Glutamatergic neuron (in vitro differentiated cells): ENCODE results near the gene USB1. TPM values are rescaled to one million over a fixed set of nuclear protein-coding genes. Genes with fewer than 3 reads are reported as not detected.

ENCODE experiments used
- DNase-seq: peaks from one replicate; pipeline ENCODE4 v3.0.0; 2022
- H3K27ac Mint-ChIP-seq: one replicate; pipeline ENCODE4 v1.8.0; 2020; ENCODE audit warnings: mild to moderate bottlenecking, mixed read lengths, inconsistent platforms; ENCODE audit not compliant: unreplicated experiment
- H3K27me3 Mint-ChIP-seq: one replicate; pipeline ENCODE4 v1.8.0; 2020; ENCODE audit warnings: mild to moderate bottlenecking, moderate library complexity, mixed read lengths, inconsistent platforms; ENCODE audit not compliant: unreplicated experiment
- H3K36me3 Mint-ChIP-seq: one replicate; pipeline ENCODE4 v1.8.0; 2020; ENCODE audit warnings: mild to moderate bottlenecking, mixed read lengths, inconsistent platforms; ENCODE audit not compliant: unreplicated experiment
- H3K4me1 Mint-ChIP-seq: one replicate; pipeline ENCODE4 v1.8.0; 2020; ENCODE audit warnings: mild to moderate bottlenecking, low read depth, mixed read lengths, inconsistent platforms; ENCODE audit not compliant: unreplicated experiment
- H3K4me3 Mint-ChIP-seq: one replicate; pipeline ENCODE4 v1.8.0; 2020; ENCODE audit warnings: mild to moderate bottlenecking, mixed read lengths, inconsistent platforms; ENCODE audit not compliant: unreplicated experiment
- H3K9me3 Mint-ChIP-seq: one replicate; pipeline ENCODE4 v1.8.0; 2020; ENCODE audit warnings: mild to moderate bottlenecking, moderate library complexity, mixed read lengths, inconsistent platforms; ENCODE audit not compliant: unreplicated experiment
- total RNA-seq: library from RNA; stranded (reverse); fragmentation: NEBNext Ultra II Directional; extraction: Animal tissue kit (Norgen Biotek cat#: 25700); gene quantifications from one replicate; pipeline ENCODE4 v1.2.1, GENCODE V29; 2021; ENCODE audit not compliant: unreplicated experiment
- TF ChIP-seq, protein P1 (sequence below): fragments of 200-600 bp; sonication (generic); IDR thresholded peaks from one replicate; pipeline ENCODE4 v1.5.0; 2021; ENCODE audit not compliant: partially characterized antibody, unreplicated experiment

USB1 gene
- total RNA-seq, 1 donor from 2014 or later = 107 TPM

DNA sequence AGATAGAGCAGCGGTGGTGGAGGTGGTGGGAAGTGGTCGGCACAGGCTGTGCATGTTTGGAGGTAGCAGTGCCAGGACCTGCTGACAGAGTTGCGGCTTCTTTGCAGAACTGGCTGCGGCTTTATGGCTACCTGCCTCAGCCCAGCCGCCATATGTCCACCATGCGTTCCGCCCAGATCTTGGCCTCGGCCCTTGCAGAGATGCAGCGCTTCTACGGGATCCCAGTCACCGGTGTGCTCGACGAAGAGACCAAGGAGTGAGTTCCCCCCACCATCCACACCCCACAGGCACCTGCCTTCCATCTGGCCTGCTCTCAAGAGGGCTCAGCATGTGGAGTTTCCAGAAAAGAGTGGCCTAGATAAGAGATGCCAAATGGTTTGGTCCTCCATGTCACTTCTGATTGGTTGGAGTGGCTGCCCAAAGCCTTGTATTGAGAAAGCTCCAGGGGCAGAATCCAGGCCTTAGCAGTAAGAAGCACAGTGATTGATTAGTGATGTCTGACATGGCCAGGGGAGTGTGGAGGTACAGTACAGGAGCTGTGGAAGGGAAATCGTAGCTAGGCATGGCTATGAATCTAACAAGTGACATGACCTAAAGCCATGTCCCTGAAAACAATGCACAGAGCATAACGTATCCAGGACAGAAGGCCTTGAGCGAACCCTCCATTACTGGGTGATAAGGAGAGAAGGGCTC is 36.3 kb downstream of the USB1 start:
- peaks cover 7% of the 10 kb centered on the region for H3K27me3 Mint-ChIP-seq
- peaks cover 16% of the 10 kb centered on the region for H3K9me3 Mint-ChIP-seq
- peaks cover 23% of the 10 kb centered on the region for H3K4me1 Mint-ChIP-seq
- peaks cover 9% of the 10 kb centered on the region for H3K36me3 Mint-ChIP-seq
- TF ChIP-seq, protein P1, sequence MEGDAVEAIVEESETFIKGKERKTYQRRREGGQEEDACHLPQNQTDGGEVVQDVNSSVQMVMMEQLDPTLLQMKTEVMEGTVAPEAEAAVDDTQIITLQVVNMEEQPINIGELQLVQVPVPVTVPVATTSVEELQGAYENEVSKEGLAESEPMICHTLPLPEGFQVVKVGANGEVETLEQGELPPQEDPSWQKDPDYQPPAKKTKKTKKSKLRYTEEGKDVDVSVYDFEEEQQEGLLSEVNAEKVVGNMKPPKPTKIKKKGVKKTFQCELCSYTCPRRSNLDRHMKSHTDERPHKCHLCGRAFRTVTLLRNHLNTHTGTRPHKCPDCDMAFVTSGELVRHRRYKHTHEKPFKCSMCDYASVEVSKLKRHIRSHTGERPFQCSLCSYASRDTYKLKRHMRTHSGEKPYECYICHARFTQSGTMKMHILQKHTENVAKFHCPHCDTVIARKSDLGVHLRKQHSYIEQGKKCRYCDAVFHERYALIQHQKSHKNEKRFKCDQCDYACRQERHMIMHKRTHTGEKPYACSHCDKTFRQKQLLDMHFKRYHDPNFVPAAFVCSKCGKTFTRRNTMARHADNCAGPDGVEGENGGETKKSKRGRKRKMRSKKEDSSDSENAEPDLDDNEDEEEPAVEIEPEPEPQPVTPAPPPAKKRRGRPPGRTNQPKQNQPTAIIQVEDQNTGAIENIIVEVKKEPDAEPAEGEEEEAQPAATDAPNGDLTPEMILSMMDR = no peak
- no peak for DNase-seq
- H3K27ac Mint-ChIP-seq = peak overlapping the region; percentile 46
- H3K4me3 Mint-ChIP-seq = no peak overlapping the region

DNA sequence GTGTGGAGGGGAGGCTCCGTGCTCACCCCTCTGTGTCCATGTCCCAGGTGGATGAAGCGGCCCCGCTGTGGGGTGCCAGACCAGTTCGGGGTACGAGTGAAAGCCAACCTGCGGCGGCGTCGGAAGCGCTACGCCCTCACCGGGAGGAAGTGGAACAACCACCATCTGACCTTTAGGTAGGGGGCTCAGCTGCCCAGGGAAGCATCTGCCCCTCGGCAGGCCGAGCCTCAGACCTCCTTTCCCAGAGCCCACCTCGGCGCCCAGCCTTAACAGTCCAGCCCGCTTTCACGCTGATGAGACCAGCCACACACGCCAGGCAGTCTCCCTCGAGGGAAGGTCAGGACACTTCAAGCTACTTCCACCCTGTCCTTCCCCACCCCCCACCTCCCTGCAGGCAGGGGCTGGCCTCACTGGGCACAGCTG is 37.0 kb downstream of the USB1 start:
- Mint-ChIP-seq H3K4me3 (no peak overlapping the region), H3K9me3 (peaks cover 16% of the 10 kb centered on the region), H3K27me3 (peaks cover 9% of the 10 kb centered on the region), H3K36me3 (peaks cover 9% of the 10 kb centered on the region), H3K27ac (no peak overlapping the region), H3K4me1 (peaks cover 20% of the 10 kb centered on the region)
- TF ChIP-seq, protein P1 = no peak
- DNase-seq = no peak

DNA sequence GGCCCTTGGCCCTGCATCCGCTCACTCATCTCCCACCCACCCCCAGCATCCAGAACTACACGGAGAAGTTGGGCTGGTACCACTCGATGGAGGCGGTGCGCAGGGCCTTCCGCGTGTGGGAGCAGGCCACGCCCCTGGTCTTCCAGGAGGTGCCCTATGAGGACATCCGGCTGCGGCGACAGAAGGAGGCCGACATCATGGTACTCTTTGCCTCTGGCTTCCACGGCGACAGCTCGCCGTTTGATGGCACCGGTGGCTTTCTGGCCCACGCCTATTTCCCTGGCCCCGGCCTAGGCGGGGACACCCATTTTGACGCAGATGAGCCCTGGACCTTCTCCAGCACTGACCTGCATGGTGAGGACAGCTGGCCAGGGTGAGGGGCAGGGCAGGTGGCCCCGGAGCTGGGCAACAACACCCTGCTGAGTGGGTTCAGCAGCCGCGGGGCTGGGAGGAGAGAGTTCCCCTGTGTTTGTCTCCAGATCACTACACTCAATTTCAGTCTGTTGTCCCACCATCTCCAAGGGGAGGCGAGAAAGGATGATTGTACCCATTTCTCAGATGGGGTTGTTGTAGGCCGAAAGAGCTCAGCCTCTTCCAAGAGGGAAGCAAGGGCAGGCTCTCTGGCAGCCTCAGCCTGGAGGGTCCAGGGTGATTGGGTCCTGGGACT is 38.8 kb downstream of the USB1 start:
- peaks cover 14% of the 10 kb centered on the region for H3K4me1 Mint-ChIP-seq
- TF ChIP-seq, protein P1 = no peak
- H3K4me3 Mint-ChIP-seq = no peak overlapping the region
- no peak overlapping the region for H3K27ac Mint-ChIP-seq
- peaks cover 7% of the 10 kb centered on the region for H3K27me3 Mint-ChIP-seq
- peaks cover 9% of the 10 kb centered on the region for H3K36me3 Mint-ChIP-seq
- DNase-seq = no peak
- peaks cover 18% of the 10 kb centered on the region for H3K9me3 Mint-ChIP-seq

DNA sequence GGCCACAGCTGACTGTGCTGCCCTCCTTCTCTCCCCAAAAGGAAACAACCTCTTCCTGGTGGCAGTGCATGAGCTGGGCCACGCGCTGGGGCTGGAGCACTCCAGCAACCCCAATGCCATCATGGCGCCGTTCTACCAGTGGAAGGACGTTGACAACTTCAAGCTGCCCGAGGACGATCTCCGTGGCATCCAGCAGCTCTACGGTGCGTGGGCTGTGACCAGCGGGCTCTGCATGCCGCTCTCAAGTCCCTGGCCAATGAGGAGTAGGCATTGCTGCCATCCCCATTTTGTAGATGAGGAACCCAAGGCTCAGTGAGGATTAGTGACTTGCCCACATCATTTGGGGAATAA is 39.3 kb downstream of the USB1 start:
- Mint-ChIP-seq H3K4me3 (no peak overlapping the region), H3K27ac (no peak overlapping the region), H3K4me1 (peaks cover 9% of the 10 kb centered on the region), H3K27me3 (peaks cover 7% of the 10 kb centered on the region), H3K36me3 (peaks cover 9% of the 10 kb centered on the region), H3K9me3 (peaks cover 16% of the 10 kb centered on the region)
- no peak for DNase-seq
- TF ChIP-seq, protein P1 = no peak
